Ramos (cell line): ENCODE results near the gene KIF5C.

Experiments used
- in situ Hi-C: fragments of 300-500 bp; cut with MboI; formaldehyde crosslinking; loops from one replicate; pipeline ENCODE4 v1.14.3; 2022; ENCODE audit warnings: low sequenced_read_pairs; ENCODE audit not compliant: unreplicated experiment

KIF5C gene

DNA sequence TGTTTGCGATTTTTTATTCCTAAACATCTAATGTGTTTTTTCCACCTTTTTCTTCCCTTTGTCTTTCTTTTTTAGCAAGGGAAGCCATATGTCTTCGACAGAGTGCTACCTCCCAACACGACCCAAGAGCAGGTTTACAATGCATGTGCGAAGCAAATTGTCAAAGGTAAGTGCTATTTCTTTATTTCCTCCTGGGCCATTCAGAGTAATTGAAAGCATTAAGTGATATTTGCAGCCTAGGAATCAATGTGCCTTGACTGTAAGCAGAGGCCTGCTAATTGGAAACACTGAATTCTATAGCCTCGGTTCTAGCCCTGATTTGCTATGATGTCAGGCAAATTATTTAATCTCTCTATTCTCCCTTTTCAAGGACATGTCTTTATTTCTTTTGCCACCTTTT lies 47.0 kb downstream of the KIF5C start:
- in situ Hi-C loops, result no loop called here

DNA sequence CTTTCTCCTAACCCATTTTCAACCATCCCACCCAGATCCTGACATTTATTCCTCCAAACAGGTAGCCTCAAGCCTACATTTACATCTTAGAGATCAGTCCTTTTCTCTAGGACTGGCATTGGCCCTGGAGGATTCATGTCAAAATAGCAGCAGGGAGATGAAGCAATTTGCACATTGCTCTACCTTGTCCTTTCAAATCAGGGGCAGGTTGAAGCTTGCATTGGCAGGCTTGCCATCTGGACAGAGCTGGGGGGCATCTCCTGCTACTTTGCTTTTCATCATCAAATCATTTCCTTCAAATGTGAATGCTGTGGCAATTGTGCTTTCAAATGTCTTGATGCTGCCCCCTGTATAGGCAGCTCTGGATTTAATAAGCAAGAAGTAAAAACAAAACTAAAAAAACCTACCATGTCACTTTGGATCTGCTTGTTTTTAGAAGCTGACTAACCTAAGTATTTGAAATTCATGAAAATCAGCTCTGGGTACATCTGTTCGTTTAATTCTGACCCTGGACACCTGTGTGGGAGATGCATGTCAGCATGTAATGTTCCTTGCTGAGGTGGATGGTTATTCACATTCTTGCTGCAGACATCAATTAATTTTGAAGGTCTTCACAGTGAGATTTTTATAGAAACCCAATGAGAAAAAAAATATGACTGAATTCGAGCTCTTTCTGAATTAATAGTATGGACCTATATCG lies 47.9 kb downstream of the KIF5C start:
- in situ Hi-C loops, result no loop called here

DNA sequence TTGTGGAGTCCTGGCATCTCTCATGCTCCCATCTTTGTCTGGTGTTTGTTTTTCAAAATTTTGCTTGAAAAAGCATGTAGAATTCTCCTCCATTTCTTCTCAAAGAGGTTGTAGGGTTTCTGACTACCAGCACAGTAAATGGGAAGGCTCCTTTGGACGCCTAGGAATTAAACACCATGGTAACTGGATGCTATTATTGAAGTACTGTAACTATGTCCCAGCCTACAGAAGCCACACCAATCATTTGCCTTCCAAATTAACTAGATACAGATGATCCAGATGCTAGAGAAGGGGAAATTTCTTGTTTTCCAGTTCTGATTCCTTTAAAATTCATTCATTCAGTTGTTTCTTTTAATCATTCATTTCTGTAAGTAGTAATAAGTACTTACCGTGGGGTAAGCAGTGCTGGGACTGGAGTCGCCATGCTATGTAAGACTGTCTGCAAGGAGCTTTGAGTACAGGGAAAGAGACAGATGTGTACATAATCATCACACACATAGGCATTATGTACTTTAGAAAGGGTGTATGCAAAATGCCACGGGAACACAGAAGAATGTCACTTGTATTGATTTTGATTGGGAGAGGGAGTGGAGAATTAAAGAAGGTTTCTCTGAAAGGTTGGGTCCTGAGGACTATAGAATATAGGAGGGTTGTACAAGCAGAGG lies 49.6 kb downstream of the KIF5C start:
- in situ Hi-C loops, result no loop called here

DNA sequence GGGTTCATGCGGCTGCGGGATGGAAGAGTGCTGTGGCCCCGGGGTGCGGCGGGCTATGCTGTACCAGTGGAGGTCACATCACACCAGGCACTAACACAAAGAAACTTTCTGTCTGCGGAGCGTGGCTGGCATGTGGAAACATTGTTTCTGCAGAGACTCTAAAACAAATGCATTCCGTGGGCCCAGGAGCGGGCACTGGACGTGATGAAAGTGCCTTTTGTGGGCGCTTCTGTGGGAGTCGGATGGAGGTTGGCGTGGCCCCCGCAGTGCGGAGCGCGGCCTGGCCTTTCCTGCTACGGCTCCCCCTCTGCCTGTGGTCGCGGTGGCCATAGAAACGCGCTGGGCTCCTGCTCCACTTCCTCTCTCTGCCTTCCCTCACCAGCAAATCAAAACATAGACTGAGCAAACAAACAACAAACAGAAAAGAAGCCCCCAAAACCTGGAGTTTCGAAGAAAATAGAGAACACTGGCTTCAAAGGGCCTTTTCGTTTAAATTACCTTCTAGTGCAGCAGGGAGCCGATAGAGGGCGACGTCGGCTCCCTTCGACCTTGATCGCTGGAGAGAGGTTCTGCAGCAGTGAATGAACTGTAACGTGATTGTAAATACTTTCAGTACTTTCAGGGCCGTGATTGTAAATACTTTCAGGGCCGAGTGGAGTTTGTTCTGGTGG lies 51.4 kb downstream of the KIF5C start:
- in situ Hi-C loops, result no loop called here

GRCh38 chr2:148926981-148927401 lies 52.0 kb downstream of the KIF5C start:
- in situ Hi-C loops, result no loop called here

GRCh38 chr2:148928395-148928794 lies 53.4 kb downstream of the KIF5C start:
- in situ Hi-C loops, result no loop called here

DNA sequence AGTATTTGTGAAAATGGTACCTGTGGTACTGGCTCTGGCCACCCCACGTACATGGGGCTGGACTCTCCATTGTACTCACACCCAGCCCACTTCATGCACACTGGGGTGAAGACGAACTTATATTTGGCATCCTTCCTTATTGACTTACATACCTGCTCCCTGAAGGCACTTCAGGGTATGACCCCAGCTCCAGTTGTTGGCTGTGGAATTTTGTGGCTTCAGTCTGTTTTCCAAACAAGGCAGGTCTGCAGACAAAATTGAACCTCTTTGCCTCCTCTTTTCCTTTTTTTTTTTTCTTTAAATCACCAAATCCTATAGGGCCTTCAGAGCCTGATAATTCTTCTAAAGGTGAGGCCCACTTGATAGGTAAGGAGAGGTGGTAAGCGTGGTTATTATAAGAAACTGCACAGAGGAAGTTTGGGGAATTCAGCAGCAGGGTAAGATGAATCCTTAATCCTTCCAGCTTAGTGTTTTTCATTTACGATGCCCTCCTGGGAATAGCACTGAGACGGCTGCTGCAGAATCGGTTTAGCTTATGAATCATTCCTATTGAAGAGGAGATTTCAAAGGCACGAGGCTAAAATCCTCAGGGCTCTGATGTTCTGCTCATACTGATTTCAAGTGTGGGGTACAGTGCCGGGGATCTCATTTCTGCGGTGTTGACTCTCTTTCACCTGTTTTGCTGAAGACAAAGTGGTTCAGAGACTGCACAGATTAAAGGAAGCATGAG lies 55.2 kb downstream of the KIF5C start:
- in situ Hi-C loops, result no loop called here

GRCh38 chr2:148932536-148932935 lies 57.5 kb downstream of the KIF5C start:
- in situ Hi-C loops, result no loop called here

- in situ Hi-C loops, result no loop called here
Measured at GRCh38 chr2:148933456-148933855, 58.4 kb downstream of the KIF5C start.

DNA sequence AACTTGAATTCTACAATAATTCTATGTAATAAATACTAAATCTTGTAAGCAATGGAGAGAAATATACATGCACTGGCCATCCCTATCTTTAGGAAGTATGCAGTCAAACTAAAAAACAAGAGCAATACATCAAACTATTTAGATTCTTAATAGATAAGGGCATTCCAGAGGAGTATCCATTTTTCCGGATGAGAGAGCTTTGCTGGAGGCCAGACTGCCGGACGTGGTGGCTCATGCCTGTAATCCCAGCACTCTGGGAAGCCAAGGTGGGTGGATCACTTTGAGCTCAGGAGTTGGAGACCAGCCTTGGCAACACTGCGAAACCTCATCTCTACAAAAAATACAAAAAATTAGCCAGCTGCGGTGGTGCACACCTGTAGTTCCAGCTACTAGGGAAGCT lies 60.8 kb downstream of the KIF5C start:
- in situ Hi-C loops, result no loop called here

- in situ Hi-C loops, result no loop called here
Measured at GRCh38 chr2:148936857-148937450, 61.9 kb downstream of the KIF5C start.

DNA sequence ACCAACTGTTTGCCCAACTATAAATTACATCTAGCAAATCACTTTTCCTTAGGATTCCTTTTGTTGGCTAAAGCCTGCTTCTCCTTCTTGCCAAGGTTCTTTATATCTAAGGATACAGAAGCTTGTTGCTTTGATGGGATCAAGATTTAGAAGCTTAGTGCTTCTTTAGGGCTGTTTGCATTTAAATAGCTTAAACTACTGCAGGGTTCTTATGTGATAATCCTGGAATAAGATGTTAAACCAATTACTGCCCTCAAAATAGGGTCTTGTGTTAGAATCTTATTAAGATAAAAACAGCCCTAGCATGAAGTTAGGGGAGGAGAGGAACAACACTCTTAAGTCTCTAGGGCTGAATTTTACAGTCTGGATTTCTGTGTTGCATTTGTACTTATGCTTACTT lies 64.2 kb downstream of the KIF5C start:
- in situ Hi-C loops, result no loop called here

- in situ Hi-C loops, result no loop called here
Measured at GRCh38 chr2:148943097-148943496, 68.1 kb downstream of the KIF5C start.

DNA sequence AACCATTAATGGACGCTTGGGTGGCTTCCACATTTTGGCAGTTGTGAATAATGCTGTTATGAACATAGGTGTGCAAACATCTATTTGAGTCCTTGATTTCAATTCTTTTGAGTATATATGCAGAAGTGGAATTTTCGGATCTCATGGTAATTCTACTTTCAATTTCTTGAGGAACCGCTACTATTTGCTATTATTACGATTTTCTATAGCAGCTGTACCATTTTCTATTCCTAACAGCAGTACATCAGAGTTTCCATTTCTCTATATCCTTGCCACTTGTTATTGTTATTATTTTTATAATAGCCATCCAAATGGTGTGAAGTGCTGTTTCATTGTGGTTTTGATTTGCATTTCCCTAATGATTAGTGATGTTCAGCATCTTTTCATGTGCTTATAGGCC lies 69.5 kb downstream of the KIF5C start:
- in situ Hi-C loops, result no loop called here

- in situ Hi-C loops, result no loop called here
Measured at GRCh38 chr2:148947299-148947698, 72.3 kb downstream of the KIF5C start.

DNA sequence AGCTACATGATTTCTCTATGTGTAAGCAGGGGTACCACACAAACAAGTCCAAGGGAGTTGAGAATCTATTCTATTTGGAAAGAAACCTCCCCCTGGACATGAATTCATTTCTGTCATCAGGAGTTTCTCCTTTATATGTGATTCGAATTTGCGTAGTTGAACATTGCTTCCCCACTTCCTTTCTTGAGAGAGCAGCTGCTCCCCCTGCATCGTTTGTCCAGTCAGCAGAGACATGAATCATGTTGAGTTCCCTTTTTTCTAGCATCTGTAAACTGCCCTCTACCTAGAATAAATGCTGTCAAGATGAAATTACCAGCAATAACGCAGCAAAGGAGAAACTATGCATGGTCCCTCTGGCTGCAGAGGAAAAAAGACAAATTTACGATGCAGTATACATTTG lies 73.8 kb downstream of the KIF5C start:
- in situ Hi-C loops, result no loop called here

- in situ Hi-C loops, result no loop called here
Measured at GRCh38 chr2:148949348-148949747, 74.3 kb downstream of the KIF5C start.

- in situ Hi-C loops, result no loop called here
Measured at GRCh38 chr2:148952621-148953020, 77.6 kb downstream of the KIF5C start.

- in situ Hi-C loops, result no loop called here
Measured at GRCh38 chr2:148953426-148953825, 78.4 kb downstream of the KIF5C start.

GRCh38 chr2:148954536-148954935 lies 79.5 kb downstream of the KIF5C start:
- in situ Hi-C loops, result no loop called here

DNA sequence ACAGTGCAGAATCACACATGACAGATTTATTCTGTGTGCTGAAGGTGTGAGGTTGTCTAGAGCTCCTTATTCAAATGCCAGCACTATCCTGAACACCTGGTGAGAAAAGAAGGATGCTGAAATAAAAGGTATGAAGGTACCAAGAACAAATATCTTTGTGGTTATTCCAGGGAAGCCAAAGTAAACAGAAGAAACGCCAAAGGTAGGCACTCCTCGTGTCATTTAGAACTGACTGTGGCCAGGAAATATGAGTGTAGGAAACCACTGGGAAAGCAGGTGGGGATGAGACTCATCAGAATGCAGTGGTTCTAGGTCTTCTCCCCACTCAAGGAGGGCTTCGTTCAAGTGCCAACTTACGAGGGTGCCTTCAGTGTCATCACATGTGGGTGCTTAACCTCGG lies 80.8 kb downstream of the KIF5C start:
- in situ Hi-C loops, result no loop called here
